GM23338 (cell line): ENCODE results near the gene USP24. TPM values are rescaled to one million over a fixed set of nuclear protein-coding genes. Genes with fewer than 3 reads are reported as not detected.

ENCODE experiments used
- ATAC-seq: fragments of 200-7000 bp; cut with Tn5 transposase; 3 replicates; pipeline ENCODE4 v1.9.1; 2020
- DNase-seq: peaks from one replicate; pipeline ENCODE4 v3.0.0-alpha.2; 2015; ENCODE audit warnings: low spot score
- H2AFZ ChIP-seq: fragments of 200-600 bp; sonication (generic); 2 replicates; pipeline ENCODE4 v1.8.0; 2016; ENCODE audit warnings: antibody characterized with exemption, mild to moderate bottlenecking, moderate library complexity
- H3F3A ChIP-seq: fragments of 200-600 bp; sonication (generic); replicated peaks from 2 replicates; pipeline ENCODE4 v1.8.0; 2017; ENCODE audit warnings: antibody characterized with exemption, mixed run types, low read depth
- H3K27ac ChIP-seq: fragments of 200-600 bp; sonication (generic); 2 replicates; pipeline ENCODE4 v1.6.1; 2016; ENCODE audit warnings: low read depth
- H3K27me3 ChIP-seq: fragments of 200-600 bp; sonication (generic); 2 replicates; pipeline ENCODE4 v1.8.0; 2016; ENCODE audit warnings: mild to moderate bottlenecking, mixed run types, moderate library complexity; ENCODE audit not compliant: insufficient read depth
- H3K36me3 ChIP-seq: fragments of 200-600 bp; sonication (generic); 2 replicates; pipeline ENCODE4 v1.8.0; 2016; ENCODE audit warnings: mild to moderate bottlenecking; ENCODE audit not compliant: insufficient read depth
- H3K4me1 ChIP-seq: fragments of 200-600 bp; sonication (generic); 2 replicates; pipeline ENCODE4 v1.8.0; 2016; ENCODE audit warnings: mild to moderate bottlenecking, moderate library complexity; ENCODE audit not compliant: insufficient read depth
- H3K4me2 ChIP-seq: fragments of 200-600 bp; sonication (generic); 2 replicates; pipeline ENCODE4 v1.7.1; 2017; ENCODE audit warnings: mixed run types
- H3K4me3 ChIP-seq: fragments of 200-600 bp; sonication (generic); 2 replicates; pipeline ENCODE4 v1.6.1; 2016; ENCODE audit warnings: mixed run types
- H3K79me2 ChIP-seq: fragments of 200-600 bp; sonication (generic); replicated peaks from 2 replicates; pipeline ENCODE4 v1.8.0; 2017; ENCODE audit warnings: mild to moderate bottlenecking; ENCODE audit not compliant: insufficient read depth
- H3K9me2 ChIP-seq: fragments of 200-600 bp; sonication (generic); 2 replicates; pipeline ENCODE4 v1.8.0; 2017; ENCODE audit not compliant: insufficient read depth
- H4K20me1 ChIP-seq: fragments of 200-600 bp; sonication (generic); replicated peaks from 2 replicates; pipeline ENCODE4 v1.8.0; 2017; ENCODE audit warnings: mild to moderate bottlenecking; ENCODE audit not compliant: insufficient read depth
- H3K27ac Mint-ChIP-seq: 2 replicates; pipeline ENCODE4 v1.8.0; 2020; ENCODE audit warnings: inconsistent platforms, mild to moderate bottlenecking, moderate library complexity, mixed read lengths
- H3K27me3 Mint-ChIP-seq: 3 replicates; pipeline ENCODE4 v1.8.0; 2022; ENCODE audit warnings: low read depth, mild to moderate bottlenecking, moderate library complexity, mixed read lengths, inconsistent platforms; ENCODE audit not compliant: insufficient read depth, poor library complexity
- H3K36me3 Mint-ChIP-seq: 3 replicates; pipeline ENCODE4 v1.8.0; 2021; ENCODE audit warnings: low read depth, mild to moderate bottlenecking, inconsistent platforms, moderate library complexity, mixed read lengths
- H3K4me1 Mint-ChIP-seq: 3 replicates; pipeline ENCODE4 v1.8.0; 2020; ENCODE audit warnings: mild to moderate bottlenecking, inconsistent platforms, mixed read lengths
- H3K4me3 Mint-ChIP-seq: 3 replicates; pipeline ENCODE4 v1.8.0; 2021; ENCODE audit warnings: moderate library complexity, mild to moderate bottlenecking, inconsistent platforms, mixed read lengths
- H3K9me3 Mint-ChIP-seq: 3 replicates; pipeline ENCODE4 v1.8.0; 2020; ENCODE audit warnings: moderate library complexity, mild to moderate bottlenecking, inconsistent platforms, mixed read lengths
- CREB1 ChIP-seq: fragments of 250-450 bp; sonication (Bioruptor Pico); IDR thresholded peaks from 2 replicates; pipeline ENCODE4 v1.5.0; 2020; ENCODE audit warnings: low read depth, mild to moderate bottlenecking, moderate library complexity
- EZH2 ChIP-seq: fragments of 200-600 bp; sonication (generic); IDR thresholded peaks from one replicate; pipeline ENCODE4 v1.8.0; 2017; ENCODE audit warnings: antibody characterized with exemption, mild to moderate bottlenecking, low read depth; ENCODE audit not compliant: unreplicated experiment
- EZH2phosphoT487 ChIP-seq: fragments of 200-600 bp; sonication (generic); IDR thresholded peaks from one replicate; pipeline ENCODE4 v1.8.1; 2018; ENCODE audit warnings: antibody characterized with exemption; ENCODE audit not compliant: unreplicated experiment
- JUNB ChIP-seq: IDR thresholded peaks from one replicate; pipeline ENCODE4 v1.6.1; 2016; ENCODE audit warnings: antibody characterized with exemption; ENCODE audit not compliant: unreplicated experiment
- NANOG ChIP-seq: IDR thresholded peaks from 2 replicates; pipeline ENCODE4 v1.6.1; 2016; ENCODE audit warnings: antibody characterized with exemption, borderline replicate concordance
- POLR2AphosphoS5 ChIP-seq: IDR thresholded peaks from 2 replicates; pipeline ENCODE4 v1.6.1; 2016; ENCODE audit warnings: antibody characterized with exemption, low read depth
- STAT1 ChIP-seq: IDR thresholded peaks from one replicate; pipeline ENCODE4 v1.6.1; 2016; ENCODE audit warnings: antibody characterized with exemption; ENCODE audit not compliant: unreplicated experiment
- ZNF114 ChIP-seq: fragments of 250-450 bp; sonication (Bioruptor Pico); IDR thresholded peaks from 2 replicates; pipeline ENCODE4 v1.5.0; 2020; ENCODE audit warnings: mild to moderate bottlenecking, moderate library complexity
- ZNF331 ChIP-seq: fragments of 250-450 bp; sonication (Bioruptor Pico); IDR thresholded peaks from 2 replicates; pipeline ENCODE4 v1.5.0; 2020; ENCODE audit warnings: low read depth, mild to moderate bottlenecking, moderate library complexity
- polyA plus RNA-seq: library from polyadenylated mRNA; unstranded; fragments of >200 nt; fragmentation: Nextera tagmentation; extraction: Ambion mirVana; gene quantifications from 2 replicates; pipeline ENCODE4 v1.2.1, GENCODE V29; 2016
- total RNA-seq: library from RNA; depleted of rRNA; stranded (reverse); fragments of >200 nt; shearing (Covaris generic); gene quantifications from 2 replicates; pipeline ENCODE4 v1.2.3, GENCODE V29; 2014
- TF ChIP-seq, protein P1 (sequence below): IDR thresholded peaks from one replicate; pipeline ENCODE4 v1.6.1; 2018; ENCODE audit warnings: antibody characterized with exemption; ENCODE audit not compliant: unreplicated experiment
- TF ChIP-seq, protein P2 (sequence below): IDR thresholded peaks from 2 replicates; pipeline ENCODE4 v1.6.1; 2016; ENCODE audit warnings: antibody characterized with exemption
- TF ChIP-seq, protein P3 (sequence below): fragments of 250-450 bp; sonication (Bioruptor Pico); IDR thresholded peaks from 2 replicates; pipeline ENCODE4 v1.5.0; 2020; ENCODE audit warnings: mild to moderate bottlenecking, moderate library complexity
- TF ChIP-seq, protein P4 (sequence below), 2 experiments: fragments of 200-600 bp in 1 of 2; sonication (generic) in 1 of 2; conservative IDR thresholded peaks; 2 replicates each; pipeline versions ENCODE4 v1.5.1 to v1.6.1; 2016 to 2017; ENCODE audit warnings: antibody characterized with exemption in 2 of 2, low read depth in 2 of 2, mild to moderate bottlenecking in 2 of 2, moderate library complexity in 1 of 2

USP24 gene
- total and polyA plus RNA-seq, 2 experiments from 2014 or later: 12.1 to 32.6 TPM

DNA sequence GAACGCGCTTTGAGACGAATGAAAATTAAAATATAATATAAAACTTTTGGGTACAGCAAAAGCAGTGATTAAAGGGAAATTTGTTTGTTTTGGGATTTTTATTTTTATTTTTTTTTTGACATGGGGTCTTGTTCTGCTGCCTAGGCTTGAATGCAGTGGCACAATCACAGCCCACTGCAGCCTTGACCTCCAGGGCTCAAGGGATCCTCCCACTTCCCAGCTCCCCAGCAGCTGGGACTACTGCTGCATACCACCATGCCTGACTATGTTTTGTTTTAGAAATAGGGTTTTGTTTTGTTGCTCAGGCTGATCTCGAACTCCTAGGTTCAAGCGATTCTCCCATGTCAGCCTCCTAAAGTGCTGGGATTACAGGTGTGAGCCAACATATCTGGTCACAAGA lies 30.3 kb downstream of the USP24 start:
- no peaks in the 10 kb centered on the region; the same call in 1 of the 2 replicates for H4K20me1 ChIP-seq
- no peak overlapping the region for H3K27ac ChIP-seq
- Mint-ChIP-seq H3K27ac (no peak overlapping the region), H3K9me3 (peaks cover 6% of the 10 kb centered on the region), H3K27me3 (peaks cover 2% of the 10 kb centered on the region), H3K4me1 (no peaks in the 10 kb centered on the region; the same call in 2 of the 3 replicates), H3K4me3 (no peak overlapping the region), H3K36me3 (peaks cover 17% of the 10 kb centered on the region)
- no peaks in the 10 kb centered on the region for H3F3A ChIP-seq
- no peaks in the 10 kb centered on the region for H3K9me2 ChIP-seq
- no peak for ATAC-seq
- no peaks in the 10 kb centered on the region for H3K36me3 ChIP-seq
- H3K79me2 ChIP-seq: peaks cover 97% of the 10 kb centered on the region
- no peaks in the 10 kb centered on the region for H3K27me3 ChIP-seq
- H2AFZ ChIP-seq: no peak overlapping the region
- DNase-seq: peak; percentile 15
- no peak overlapping the region for H3K4me3 ChIP-seq
- TF ChIP-seq, protein P1, sequence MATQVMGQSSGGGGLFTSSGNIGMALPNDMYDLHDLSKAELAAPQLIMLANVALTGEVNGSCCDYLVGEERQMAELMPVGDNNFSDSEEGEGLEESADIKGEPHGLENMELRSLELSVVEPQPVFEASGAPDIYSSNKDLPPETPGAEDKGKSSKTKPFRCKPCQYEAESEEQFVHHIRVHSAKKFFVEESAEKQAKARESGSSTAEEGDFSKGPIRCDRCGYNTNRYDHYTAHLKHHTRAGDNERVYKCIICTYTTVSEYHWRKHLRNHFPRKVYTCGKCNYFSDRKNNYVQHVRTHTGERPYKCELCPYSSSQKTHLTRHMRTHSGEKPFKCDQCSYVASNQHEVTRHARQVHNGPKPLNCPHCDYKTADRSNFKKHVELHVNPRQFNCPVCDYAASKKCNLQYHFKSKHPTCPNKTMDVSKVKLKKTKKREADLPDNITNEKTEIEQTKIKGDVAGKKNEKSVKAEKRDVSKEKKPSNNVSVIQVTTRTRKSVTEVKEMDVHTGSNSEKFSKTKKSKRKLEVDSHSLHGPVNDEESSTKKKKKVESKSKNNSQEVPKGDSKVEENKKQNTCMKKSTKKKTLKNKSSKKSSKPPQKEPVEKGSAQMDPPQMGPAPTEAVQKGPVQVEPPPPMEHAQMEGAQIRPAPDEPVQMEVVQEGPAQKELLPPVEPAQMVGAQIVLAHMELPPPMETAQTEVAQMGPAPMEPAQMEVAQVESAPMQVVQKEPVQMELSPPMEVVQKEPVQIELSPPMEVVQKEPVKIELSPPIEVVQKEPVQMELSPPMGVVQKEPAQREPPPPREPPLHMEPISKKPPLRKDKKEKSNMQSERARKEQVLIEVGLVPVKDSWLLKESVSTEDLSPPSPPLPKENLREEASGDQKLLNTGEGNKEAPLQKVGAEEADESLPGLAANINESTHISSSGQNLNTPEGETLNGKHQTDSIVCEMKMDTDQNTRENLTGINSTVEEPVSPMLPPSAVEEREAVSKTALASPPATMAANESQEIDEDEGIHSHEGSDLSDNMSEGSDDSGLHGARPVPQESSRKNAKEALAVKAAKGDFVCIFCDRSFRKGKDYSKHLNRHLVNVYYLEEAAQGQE: no peak
- TF ChIP-seq POLR2AphosphoS5 (no peak), ZNF114 (no peak), EZH2phosphoT487 (no peak), ZNF331 (no peak), CREB1 (CRISPR knock-in tag) (no peak), JUNB (no peak), NANOG (no peak), STAT1 (no peak), EZH2 (no peak)
- TF ChIP-seq, protein P2, sequence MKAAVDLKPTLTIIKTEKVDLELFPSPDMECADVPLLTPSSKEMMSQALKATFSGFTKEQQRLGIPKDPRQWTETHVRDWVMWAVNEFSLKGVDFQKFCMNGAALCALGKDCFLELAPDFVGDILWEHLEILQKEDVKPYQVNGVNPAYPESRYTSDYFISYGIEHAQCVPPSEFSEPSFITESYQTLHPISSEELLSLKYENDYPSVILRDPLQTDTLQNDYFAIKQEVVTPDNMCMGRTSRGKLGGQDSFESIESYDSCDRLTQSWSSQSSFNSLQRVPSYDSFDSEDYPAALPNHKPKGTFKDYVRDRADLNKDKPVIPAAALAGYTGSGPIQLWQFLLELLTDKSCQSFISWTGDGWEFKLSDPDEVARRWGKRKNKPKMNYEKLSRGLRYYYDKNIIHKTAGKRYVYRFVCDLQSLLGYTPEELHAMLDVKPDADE: no peak
- TF ChIP-seq, protein P3, sequence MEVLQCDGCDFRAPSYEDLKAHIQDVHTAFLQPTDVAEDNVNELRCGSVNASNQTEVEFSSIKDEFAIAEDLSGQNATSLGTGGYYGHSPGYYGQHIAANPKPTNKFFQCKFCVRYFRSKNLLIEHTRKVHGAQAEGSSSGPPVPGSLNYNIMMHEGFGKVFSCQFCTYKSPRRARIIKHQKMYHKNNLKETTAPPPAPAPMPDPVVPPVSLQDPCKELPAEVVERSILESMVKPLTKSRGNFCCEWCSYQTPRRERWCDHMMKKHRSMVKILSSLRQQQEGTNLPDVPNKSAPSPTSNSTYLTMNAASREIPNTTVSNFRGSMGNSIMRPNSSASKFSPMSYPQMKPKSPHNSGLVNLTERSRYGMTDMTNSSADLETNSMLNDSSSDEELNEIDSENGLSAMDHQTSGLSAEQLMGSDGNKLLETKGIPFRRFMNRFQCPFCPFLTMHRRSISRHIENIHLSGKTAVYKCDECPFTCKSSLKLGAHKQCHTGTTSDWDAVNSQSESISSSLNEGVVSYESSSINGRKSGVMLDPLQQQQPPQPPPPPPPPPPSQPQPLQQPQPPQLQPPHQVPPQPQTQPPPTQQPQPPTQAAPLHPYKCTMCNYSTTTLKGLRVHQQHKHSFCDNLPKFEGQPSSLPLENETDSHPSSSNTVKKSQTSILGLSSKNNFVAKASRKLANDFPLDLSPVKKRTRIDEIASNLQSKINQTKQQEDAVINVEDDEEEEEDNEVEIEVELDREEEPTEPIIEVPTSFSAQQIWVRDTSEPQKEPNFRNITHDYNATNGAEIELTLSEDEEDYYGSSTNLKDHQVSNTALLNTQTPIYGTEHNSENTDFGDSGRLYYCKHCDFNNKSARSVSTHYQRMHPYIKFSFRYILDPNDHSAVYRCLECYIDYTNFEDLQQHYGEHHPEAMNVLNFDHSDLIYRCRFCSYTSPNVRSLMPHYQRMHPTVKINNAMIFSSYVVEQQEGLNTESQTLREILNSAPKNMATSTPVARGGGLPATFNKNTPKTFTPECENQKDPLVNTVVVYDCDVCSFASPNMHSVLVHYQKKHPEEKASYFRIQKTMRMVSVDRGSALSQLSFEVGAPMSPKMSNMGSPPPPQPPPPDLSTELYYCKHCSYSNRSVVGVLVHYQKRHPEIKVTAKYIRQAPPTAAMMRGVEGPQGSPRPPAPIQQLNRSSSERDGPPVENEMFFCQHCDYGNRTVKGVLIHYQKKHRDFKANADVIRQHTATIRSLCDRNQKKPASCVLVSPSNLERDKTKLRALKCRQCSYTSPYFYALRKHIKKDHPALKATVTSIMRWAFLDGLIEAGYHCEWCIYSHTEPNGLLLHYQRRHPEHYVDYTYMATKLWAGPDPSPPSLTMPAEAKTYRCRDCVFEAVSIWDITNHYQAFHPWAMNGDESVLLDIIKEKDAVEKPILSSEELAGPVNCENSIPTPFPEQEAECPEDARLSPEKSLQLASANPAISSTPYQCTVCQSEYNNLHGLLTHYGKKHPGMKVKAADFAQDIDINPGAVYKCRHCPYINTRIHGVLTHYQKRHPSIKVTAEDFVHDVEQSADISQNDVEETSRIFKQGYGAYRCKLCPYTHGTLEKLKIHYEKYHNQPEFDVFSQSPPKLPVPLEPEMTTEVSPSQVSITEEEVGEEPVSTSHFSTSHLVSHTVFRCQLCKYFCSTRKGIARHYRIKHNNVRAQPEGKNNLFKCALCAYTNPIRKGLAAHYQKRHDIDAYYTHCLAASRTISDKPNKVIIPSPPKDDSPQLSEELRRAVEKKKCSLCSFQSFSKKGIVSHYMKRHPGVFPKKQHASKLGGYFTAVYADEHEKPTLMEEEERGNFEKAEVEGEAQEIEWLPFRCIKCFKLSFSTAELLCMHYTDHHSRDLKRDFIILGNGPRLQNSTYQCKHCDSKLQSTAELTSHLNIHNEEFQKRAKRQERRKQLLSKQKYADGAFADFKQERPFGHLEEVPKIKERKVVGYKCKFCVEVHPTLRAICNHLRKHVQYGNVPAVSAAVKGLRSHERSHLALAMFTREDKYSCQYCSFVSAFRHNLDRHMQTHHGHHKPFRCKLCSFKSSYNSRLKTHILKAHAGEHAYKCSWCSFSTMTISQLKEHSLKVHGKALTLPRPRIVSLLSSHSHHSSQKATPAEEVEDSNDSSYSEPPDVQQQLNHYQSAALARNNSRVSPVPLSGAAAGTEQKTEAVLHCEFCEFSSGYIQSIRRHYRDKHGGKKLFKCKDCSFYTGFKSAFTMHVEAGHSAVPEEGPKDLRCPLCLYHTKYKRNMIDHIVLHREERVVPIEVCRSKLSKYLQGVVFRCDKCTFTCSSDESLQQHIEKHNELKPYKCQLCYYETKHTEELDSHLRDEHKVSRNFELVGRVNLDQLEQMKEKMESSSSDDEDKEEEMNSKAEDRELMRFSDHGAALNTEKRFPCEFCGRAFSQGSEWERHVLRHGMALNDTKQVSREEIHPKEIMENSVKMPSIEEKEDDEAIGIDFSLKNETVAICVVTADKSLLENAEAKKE: no peak
- TF ChIP-seq, protein P4, sequence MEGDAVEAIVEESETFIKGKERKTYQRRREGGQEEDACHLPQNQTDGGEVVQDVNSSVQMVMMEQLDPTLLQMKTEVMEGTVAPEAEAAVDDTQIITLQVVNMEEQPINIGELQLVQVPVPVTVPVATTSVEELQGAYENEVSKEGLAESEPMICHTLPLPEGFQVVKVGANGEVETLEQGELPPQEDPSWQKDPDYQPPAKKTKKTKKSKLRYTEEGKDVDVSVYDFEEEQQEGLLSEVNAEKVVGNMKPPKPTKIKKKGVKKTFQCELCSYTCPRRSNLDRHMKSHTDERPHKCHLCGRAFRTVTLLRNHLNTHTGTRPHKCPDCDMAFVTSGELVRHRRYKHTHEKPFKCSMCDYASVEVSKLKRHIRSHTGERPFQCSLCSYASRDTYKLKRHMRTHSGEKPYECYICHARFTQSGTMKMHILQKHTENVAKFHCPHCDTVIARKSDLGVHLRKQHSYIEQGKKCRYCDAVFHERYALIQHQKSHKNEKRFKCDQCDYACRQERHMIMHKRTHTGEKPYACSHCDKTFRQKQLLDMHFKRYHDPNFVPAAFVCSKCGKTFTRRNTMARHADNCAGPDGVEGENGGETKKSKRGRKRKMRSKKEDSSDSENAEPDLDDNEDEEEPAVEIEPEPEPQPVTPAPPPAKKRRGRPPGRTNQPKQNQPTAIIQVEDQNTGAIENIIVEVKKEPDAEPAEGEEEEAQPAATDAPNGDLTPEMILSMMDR (conservative IDR thresholded peaks at IDR 0.05; ENCODE audit: low read depth in 2 of 2): no peak
- H3K4me2 ChIP-seq: no peak overlapping the region
- H3K4me1 ChIP-seq: no peaks in the 10 kb centered on the region
